H9 (cell line): ENCODE measurements around the gene CARD11. TPM values are rescaled to one million over a fixed set of nuclear protein-coding genes. Genes with fewer than 3 reads are reported as not detected.

Experiments used
- DNase-seq: peaks from one replicate; pipeline ENCODE4 v3.0.0-alpha.2; 2017
- H2AFZ ChIP-seq: one replicate; pipeline ENCODE4 v1.6.1; 2013; ENCODE audit warnings: mild to moderate bottlenecking, low read length, control low read depth, moderate library complexity
- H2AK5ac ChIP-seq: 2 replicates; pipeline ENCODE4 v1.6.1; 2013; ENCODE audit warnings: low read length, control low read depth, mixed read lengths; ENCODE audit not compliant: insufficient read length
- H2BK120ac ChIP-seq: one replicate; pipeline ENCODE4 v1.6.1; 2013; ENCODE audit warnings: low read depth, mild to moderate bottlenecking, low read length, control low read depth, inconsistent platforms; ENCODE audit not compliant: poor library complexity, severe bottlenecking
- H2BK12ac ChIP-seq: 2 replicates; pipeline ENCODE4 v1.6.1; 2013; ENCODE audit warnings: low read length, control low read depth, mixed read lengths, low read depth; ENCODE audit not compliant: insufficient read length
- H2BK15ac ChIP-seq: 2 replicates; pipeline ENCODE4 v1.6.1; 2013; ENCODE audit warnings: low read depth, low read length, control low read depth
- H2BK20ac ChIP-seq: one replicate; pipeline ENCODE4 v1.6.1; 2013; ENCODE audit warnings: low read depth, mild to moderate bottlenecking, low read length, control low read depth, inconsistent platforms; ENCODE audit not compliant: poor library complexity, severe bottlenecking
- H2BK5ac ChIP-seq: 2 replicates; pipeline ENCODE4 v1.6.1; 2013; ENCODE audit warnings: low read length, control low read depth, mixed read lengths; ENCODE audit not compliant: insufficient read length
- H3K14ac ChIP-seq: 2 replicates; pipeline ENCODE4 v1.6.1; 2013; ENCODE audit warnings: low read length, control low read depth; ENCODE audit not compliant: insufficient read depth
- H3K18ac ChIP-seq: 2 replicates; pipeline ENCODE4 v1.6.1; 2013; ENCODE audit warnings: low read depth, mild to moderate bottlenecking, mixed read lengths, low read length, control low read depth; ENCODE audit not compliant: insufficient read length
- H3K23ac ChIP-seq: 2 replicates; pipeline ENCODE4 v1.6.1; 2013; ENCODE audit warnings: low read length, control low read depth, mixed read lengths, low read depth; ENCODE audit not compliant: insufficient read length
- H3K23me2 ChIP-seq: 2 replicates; pipeline ENCODE4 v1.6.1; 2013; ENCODE audit warnings: low read depth, mild to moderate bottlenecking, mixed read lengths, low read length, control low read depth; ENCODE audit not compliant: insufficient read length, poor library complexity, severe bottlenecking
- H3K27ac ChIP-seq: 2 replicates; pipeline ENCODE4 v1.5.1; 2013; ENCODE audit warnings: low read length, control low read depth, mixed read lengths, low read depth; ENCODE audit not compliant: insufficient read length
- H3K27me3 ChIP-seq: 2 replicates; pipeline ENCODE4 v1.6.1; 2013; ENCODE audit warnings: low read length, control low read depth, inconsistent platforms; ENCODE audit not compliant: insufficient read depth
- H3K4ac ChIP-seq: 2 replicates; pipeline ENCODE4 v1.6.1; 2013; ENCODE audit warnings: low read depth, mild to moderate bottlenecking, control low read depth, inconsistent platforms, low read length, moderate library complexity
- H3K4me1 ChIP-seq: 2 replicates; pipeline ENCODE4 v1.6.1; 2013; ENCODE audit warnings: low read length, control low read depth, inconsistent platforms; ENCODE audit not compliant: insufficient read depth
- H3K4me2 ChIP-seq: 2 replicates; pipeline ENCODE4 v1.6.1; 2013; ENCODE audit warnings: low read length, control low read depth, mixed read lengths; ENCODE audit not compliant: insufficient read length, insufficient read depth
- H3K56ac ChIP-seq: 2 replicates; pipeline ENCODE4 v1.6.1; 2013; ENCODE audit warnings: low read depth, mild to moderate bottlenecking, mixed read lengths, low read length, control low read depth; ENCODE audit not compliant: insufficient read length
- H3K79me1 ChIP-seq: 2 replicates; pipeline ENCODE4 v1.6.1; 2013; ENCODE audit warnings: low read depth, mild to moderate bottlenecking, moderate library complexity, low read length, control low read depth, inconsistent platforms; ENCODE audit not compliant: insufficient read depth, poor library complexity, severe bottlenecking
- H3K79me2 ChIP-seq: 2 replicates; pipeline ENCODE4 v1.6.1; 2013; ENCODE audit warnings: low read length, control low read depth, inconsistent platforms; ENCODE audit not compliant: insufficient read depth
- H3K9ac ChIP-seq: 2 replicates; pipeline ENCODE4 v1.6.1; 2013; ENCODE audit warnings: low read length, control low read depth, mixed read lengths; ENCODE audit not compliant: insufficient read length; ENCODE audit errors: extremely low read depth
- H3K9me3 ChIP-seq: one replicate; pipeline ENCODE4 v1.6.1; 2013; ENCODE audit warnings: low read depth, low read length, inconsistent platforms; ENCODE audit not compliant: control insufficient read depth
- H3T11ph ChIP-seq: one replicate; pipeline ENCODE4 v1.6.1; 2013; ENCODE audit warnings: mild to moderate bottlenecking, low read length, control low read depth, inconsistent platforms
- H4K20me1 ChIP-seq: one replicate; pipeline ENCODE4 v1.6.1; 2013; ENCODE audit not compliant: control insufficient read depth, insufficient read length, insufficient read depth
- H4K5ac ChIP-seq: 2 replicates; pipeline ENCODE4 v1.6.1; 2013; ENCODE audit warnings: low read depth, mild to moderate bottlenecking, mixed read lengths, low read length, control low read depth; ENCODE audit not compliant: insufficient read length
- H4K8ac ChIP-seq: replicated peaks from 2 replicates; pipeline ENCODE4 v1.6.1; 2013; ENCODE audit warnings: low read length, control low read depth, mixed read lengths, low read depth; ENCODE audit not compliant: insufficient read length
- H4K91ac ChIP-seq: 2 replicates; pipeline ENCODE4 v1.6.1; 2013; ENCODE audit warnings: low read depth, mild to moderate bottlenecking, moderate library complexity, mixed read lengths, low read length, control low read depth; ENCODE audit not compliant: insufficient read length
- H3K27ac Mint-ChIP-seq, 3 experiments: 2 replicates in 2 of 3; 3 replicates in 1 of 3; pipeline ENCODE4 v1.8.0; 2020 to 2021; ENCODE audit warnings: mixed read lengths in 3 of 3, mild to moderate bottlenecking in 1 of 3, moderate library complexity in 1 of 3
- H3K27me3 Mint-ChIP-seq: 2 replicates; pipeline ENCODE4 v1.8.0; 2021; ENCODE audit warnings: low read depth, mild to moderate bottlenecking, moderate library complexity, mixed read lengths
- H3K36me3 Mint-ChIP-seq, 3 experiments: 2 replicates in 2 of 3; 3 replicates in 1 of 3; pipeline ENCODE4 v1.8.0; 2020 to 2021; ENCODE audit warnings: low read depth in 3 of 3, mixed read lengths in 3 of 3; ENCODE audit not compliant: insufficient read depth in 1 of 3
- H3K4me1 Mint-ChIP-seq, 2 experiments: 2 replicates each; pipeline ENCODE4 v1.8.0; 2020; ENCODE audit warnings: mixed read lengths in 2 of 2
- H3K4me3 Mint-ChIP-seq, 2 experiments: 2 replicates in 1 of 2; 3 replicates in 1 of 2; pipeline ENCODE4 v1.8.0; 2020 to 2021; ENCODE audit warnings: mild to moderate bottlenecking in 2 of 2, mixed read lengths in 2 of 2, moderate library complexity in 1 of 2
- H3K9me3 Mint-ChIP-seq, 2 experiments: 2 replicates in 1 of 2; 3 replicates in 1 of 2; pipeline ENCODE4 v1.8.0; 2020; ENCODE audit warnings: mild to moderate bottlenecking in 2 of 2, mixed read lengths in 2 of 2, moderate library complexity in 1 of 2
- CTCF ChIP-seq: fragments of 200-600 bp; sonication (generic); conservative IDR thresholded peaks from 3 replicates; pipeline ENCODE4 v1.8.0; 2021; ENCODE audit warnings: antibody characterized with exemption, mild to moderate bottlenecking
- WGBS: extraction: QIAGEN DNeasy Blood & Tissue Kit; methylation state at CpG from one replicate; pipeline ENCODE4 v1.1.7; 2013; ENCODE audit warnings: missing lambda C conversion rate, low lambda C conversion rate, mixed read lengths; ENCODE audit not compliant: insufficient read length; ENCODE audit errors: extremely low coverage; 5-methylcytosine and 5-hydroxymethylcytosine counted together
- total RNA-seq: library from RNA; stranded (reverse); gene quantifications from 2 replicates; pipeline ENCODE4 v1.2.1, GENCODE V29; 2021

The CARD11 gene
- total RNA-seq, 1 experiment from 2014 or later: 20.0 TPM

GRCh38 chr7:2993868-2994267, 49.8 kb downstream of the CARD11 start:
- H3K27me3 ChIP-seq: no peaks in the 10 kb centered on the region
- no peak overlapping the region for H3K4me2 ChIP-seq
- H3T11ph ChIP-seq: no peak overlapping the region
- H2AK5ac ChIP-seq: no peak overlapping the region
- Mint-ChIP-seq H3K4me3 (no peak overlapping the region), H3K36me3 (peaks cover 12 to 23% (median 17%) of the 10 kb centered on the region in 3 experiments), H3K4me1 (peaks cover 2 to 3% of the 10 kb centered on the region in 2 experiments; a peak in 2 of 4 replicates), H3K27ac (no peak overlapping the region; a peak in 1 of 7 replicates), H3K27me3 (no peaks in the 10 kb centered on the region; the same call in 1 of the 2 replicates), H3K9me3 (peaks cover 25 to 26% of the 10 kb centered on the region in 2 experiments)
- no peak overlapping the region for H3K23ac ChIP-seq
- H2BK12ac ChIP-seq: no peak overlapping the region
- no peaks in the 10 kb centered on the region for H3K9me3 ChIP-seq
- no peak overlapping the region for H3K18ac ChIP-seq
- no peak overlapping the region for H3K56ac ChIP-seq
- no peak overlapping the region for H2BK120ac ChIP-seq
- no peak overlapping the region for H4K5ac ChIP-seq
- H3K14ac ChIP-seq: no peak overlapping the region
- no peak for TF ChIP-seq CTCF
- H2BK5ac ChIP-seq: no peak overlapping the region
- no peak overlapping the region for H2AFZ ChIP-seq
- H3K4ac ChIP-seq: no peak overlapping the region
- no CpG with 5 or more reads among the region's 14 CpGs for WGBS
- no peaks in the 10 kb centered on the region for H4K20me1 ChIP-seq
- no peaks in the 10 kb centered on the region for H3K79me2 ChIP-seq
- no peaks in the 10 kb centered on the region for H3K79me1 ChIP-seq
- no peak overlapping the region for H2BK15ac ChIP-seq
- no peak overlapping the region for H3K27ac ChIP-seq
- H3K23me2 ChIP-seq: no peaks in the 10 kb centered on the region
- H2BK20ac ChIP-seq: no peak overlapping the region
- no peak overlapping the region for H3K9ac ChIP-seq
- H4K8ac ChIP-seq: no peak overlapping the region
- no peak for DNase-seq
- H4K91ac ChIP-seq: no peak overlapping the region
- H3K4me1 ChIP-seq: no peaks in the 10 kb centered on the region
